GM04504 (cell line): ENCODE results near the gene ZFPM1.

Experiments used
- DNase-seq: peaks from one replicate; pipeline ENCODE4 v3.0.0-alpha.2; 2012; ENCODE audit warnings: low read depth

ZFPM1 gene

GRCh38 chr16:88451586-88452481 lies 1.2 kb upstream of the ZFPM1 start:
- no peak for DNase-seq

- peak; percentile 87 for DNase-seq
Measured at GRCh38 chr16:88452482-88453216, 431 bp upstream of the ZFPM1 start.

GRCh38 chr16:88453611-88454522 lies 787 bp downstream of the ZFPM1 start:
- no peak for DNase-seq

- no peak for DNase-seq
Measured at GRCh38 chr16:88454523-88454947, 1.5 kb downstream of the ZFPM1 start.

GRCh38 chr16:88455610-88456355 lies 2.7 kb downstream of the ZFPM1 start:
- no peak for DNase-seq

GRCh38 chr16:88456356-88457292 lies 3.5 kb downstream of the ZFPM1 start:
- no peak for DNase-seq

GRCh38 chr16:88458039-88458772 lies 5.1 kb downstream of the ZFPM1 start:
- DNase-seq, result no peak

GRCh38 chr16:88458773-88459235 lies 5.7 kb downstream of the ZFPM1 start:
- DNase-seq, result no peak

- DNase-seq, result no peak
Measured at GRCh38 chr16:88459366-88460073, 6.4 kb downstream of the ZFPM1 start.

- no peak for DNase-seq
Measured at GRCh38 chr16:88460496-88461330, 7.6 kb downstream of the ZFPM1 start.

- DNase-seq, result no peak
Measured at GRCh38 chr16:88461331-88462269, 8.5 kb downstream of the ZFPM1 start.

- no peak for DNase-seq
Measured at GRCh38 chr16:88462396-88462795, 9.3 kb downstream of the ZFPM1 start.

GRCh38 chr16:88463411-88463810 lies 10.3 kb downstream of the ZFPM1 start:
- DNase-seq, result no peak

GRCh38 chr16:88464447-88465318 lies 11.6 kb downstream of the ZFPM1 start:
- no peak for DNase-seq

- DNase-seq, result no peak
Measured at GRCh38 chr16:88465387-88465983, 12.4 kb downstream of the ZFPM1 start.
